Measurements from ENCODE around the gene CHST3.
"Not testable (repeated sequence)": the region's sequence is repeated elsewhere in the genome, so short reads cannot be mapped to it uniquely, and the experiment has no call there.

The CHST3 gene

GRCh38 chr10:71988895-71989294 lies 24.7 kb downstream of the CHST3 start:
- not testable (repeated sequence) for DNase-seq (ENCODE audit: low spot score)

- no peak for DNase-seq (ENCODE audit: low spot score)
Measured at GRCh38 chr10:71989661-71990454, 25.7 kb downstream of the CHST3 start.

- DNase-seq (ENCODE audit: low spot score), result no peak
Measured at GRCh38 chr10:71990706-71991269, 26.6 kb downstream of the CHST3 start.

- no peak for DNase-seq (ENCODE audit: low spot score)
Measured at GRCh38 chr10:71995449-71995848, 31.3 kb downstream of the CHST3 start.

- no peak for DNase-seq (ENCODE audit: low spot score)
Measured at GRCh38 chr10:71995887-71996575, 31.8 kb downstream of the CHST3 start.

- DNase-seq (ENCODE audit: low spot score), result no peak
Measured at GRCh38 chr10:71996592-71997371, 32.6 kb downstream of the CHST3 start.

GRCh38 chr10:71998119-71998839 lies 34.1 kb downstream of the CHST3 start:
- no peak for DNase-seq (ENCODE audit: low spot score)

GRCh38 chr10:71998840-71999194 lies 34.6 kb downstream of the CHST3 start:
- peak; percentile 84 for DNase-seq (ENCODE audit: low spot score)

- peak; percentile 68 for DNase-seq (ENCODE audit: low spot score)
Measured at GRCh38 chr10:71999360-72000072, 35.3 kb downstream of the CHST3 start.

- DNase-seq (ENCODE audit: low spot score), result no peak
Measured at GRCh38 chr10:72000073-72001032, 36.2 kb downstream of the CHST3 start.

- DNase-seq (ENCODE audit: low spot score), result peak; percentile 41
Measured at GRCh38 chr10:72001033-72001395, 36.8 kb downstream of the CHST3 start.

GRCh38 chr10:72002354-72003295 lies 38.4 kb downstream of the CHST3 start:
- no peak for DNase-seq (ENCODE audit: low spot score)

GRCh38 chr10:72006026-72006425 lies 41.8 kb downstream of the CHST3 start:
- DNase-seq (ENCODE audit: low spot score), result no peak

- no peak for DNase-seq (ENCODE audit: low spot score)
Measured at GRCh38 chr10:72007246-72007892, 43.2 kb downstream of the CHST3 start.

- no peak for DNase-seq (ENCODE audit: low spot score)
Measured at GRCh38 chr10:72008096-72008981, 44.1 kb downstream of the CHST3 start.

- DNase-seq (ENCODE audit: low spot score), result no peak
Measured at GRCh38 chr10:72009051-72009424, 44.8 kb downstream of the CHST3 start.

GRCh38 chr10:72009425-72010081 lies 45.4 kb downstream of the CHST3 start:
- peak; percentile 96 for DNase-seq (ENCODE audit: low spot score)

All from GM03348 (cell line).